K562 treated with DMSO at 1 percent for 4 hours (cell line): ENCODE results near the gene OSGEP. TPM values are rescaled to one million over a fixed set of nuclear protein-coding genes. Genes with fewer than 3 reads are reported as not detected.

ENCODE experiments used
- total RNA-seq: library from RNA; unstranded; fragments of 300-600 nt; gene quantifications from 2 replicates; pipeline ENCODE4 v1.2.3, GENCODE V29; 2022; ENCODE audit not compliant: insufficient read depth

Gene OSGEP
- 32.4 and 42.3 TPM in 2 replicates for total RNA-seq

DNA sequence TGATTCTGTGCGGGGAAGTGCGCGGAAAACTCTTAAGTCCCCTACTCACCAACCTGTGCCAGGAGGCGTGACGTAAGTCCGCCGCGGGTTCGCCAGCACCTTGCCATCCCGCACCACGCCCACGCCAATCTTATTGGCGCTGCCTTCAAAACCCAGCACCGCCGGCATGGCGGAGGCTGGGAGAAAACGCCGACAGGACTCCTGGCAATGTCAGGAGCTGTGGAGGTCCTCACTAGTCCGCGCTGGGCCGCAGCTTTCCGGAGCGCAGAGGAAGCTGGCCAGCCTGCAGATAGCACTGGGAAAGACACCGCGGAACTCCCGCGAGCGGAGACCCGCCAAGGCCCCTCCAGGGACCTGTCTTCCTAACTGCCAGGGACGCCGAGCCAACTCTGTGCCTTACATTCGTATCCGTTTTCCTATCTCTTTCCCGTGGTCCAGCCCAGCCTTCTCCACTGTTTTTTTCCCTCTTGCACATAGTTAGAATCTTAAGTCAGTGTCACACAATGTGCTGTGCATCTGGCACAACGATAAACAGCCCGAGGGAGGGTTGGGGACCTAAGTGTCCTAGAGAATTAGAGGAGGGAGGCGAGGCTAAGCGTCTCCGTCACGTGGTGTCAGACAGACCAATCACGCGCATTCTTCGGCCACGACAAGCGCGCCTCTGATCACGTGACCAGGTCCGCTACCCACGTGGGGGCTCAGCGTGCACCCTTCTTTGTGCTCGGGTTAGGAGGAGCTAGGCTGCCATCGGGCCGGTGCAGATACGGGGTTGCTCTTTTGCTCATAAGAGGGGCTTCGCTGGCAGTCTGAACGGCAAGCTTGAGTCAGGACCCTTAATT is at the start of gene OSGEP, which contains the start of gene APEX1:
OSGEP (minus strand) TSS at position 297 of the 839 bp plus-strand sequence; CDS start at position 168, 129 bp downstream.
APEX1 (plus strand) TSS at position 711 of the 839 bp plus-strand sequence. CDS start 420 bp downstream, outside the sequence.

DNA sequence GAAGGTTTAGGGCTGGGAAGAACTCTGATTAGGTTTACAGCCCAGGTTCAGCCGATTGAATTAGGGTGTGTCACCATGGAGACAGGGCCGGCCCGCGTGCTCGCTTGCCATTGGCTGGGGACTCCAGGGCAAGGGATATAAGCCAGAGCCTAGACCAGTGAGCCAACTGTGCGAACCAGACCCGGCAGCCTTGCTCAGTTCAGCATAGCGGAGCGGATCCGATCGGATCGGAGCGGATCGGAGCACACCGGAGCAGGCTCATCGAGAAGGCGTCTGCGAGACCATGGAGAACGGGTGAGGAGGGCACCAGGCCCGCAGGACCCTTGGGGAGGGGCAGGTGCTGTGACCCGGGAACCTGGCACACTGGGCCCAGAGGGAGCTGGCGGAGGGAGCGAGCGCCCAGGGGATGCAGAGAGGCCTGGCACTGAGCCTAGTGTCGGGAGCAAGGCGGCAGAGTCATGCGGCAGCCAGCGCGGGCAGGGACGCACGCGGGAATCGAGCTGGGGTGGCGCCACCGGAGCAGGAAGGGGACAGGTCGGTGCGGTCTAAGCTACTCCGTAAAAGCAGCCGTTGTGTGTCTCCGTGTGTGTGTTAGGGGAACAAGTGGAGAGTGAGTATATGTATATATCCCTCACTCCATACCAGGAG is 14.8 kb upstream of the OSGEP start, which contains the start of gene PNP:
PNP (plus strand) TSS at position 165 of the 648 bp plus-strand sequence; CDS start at position 284, 119 bp downstream.

DNA sequence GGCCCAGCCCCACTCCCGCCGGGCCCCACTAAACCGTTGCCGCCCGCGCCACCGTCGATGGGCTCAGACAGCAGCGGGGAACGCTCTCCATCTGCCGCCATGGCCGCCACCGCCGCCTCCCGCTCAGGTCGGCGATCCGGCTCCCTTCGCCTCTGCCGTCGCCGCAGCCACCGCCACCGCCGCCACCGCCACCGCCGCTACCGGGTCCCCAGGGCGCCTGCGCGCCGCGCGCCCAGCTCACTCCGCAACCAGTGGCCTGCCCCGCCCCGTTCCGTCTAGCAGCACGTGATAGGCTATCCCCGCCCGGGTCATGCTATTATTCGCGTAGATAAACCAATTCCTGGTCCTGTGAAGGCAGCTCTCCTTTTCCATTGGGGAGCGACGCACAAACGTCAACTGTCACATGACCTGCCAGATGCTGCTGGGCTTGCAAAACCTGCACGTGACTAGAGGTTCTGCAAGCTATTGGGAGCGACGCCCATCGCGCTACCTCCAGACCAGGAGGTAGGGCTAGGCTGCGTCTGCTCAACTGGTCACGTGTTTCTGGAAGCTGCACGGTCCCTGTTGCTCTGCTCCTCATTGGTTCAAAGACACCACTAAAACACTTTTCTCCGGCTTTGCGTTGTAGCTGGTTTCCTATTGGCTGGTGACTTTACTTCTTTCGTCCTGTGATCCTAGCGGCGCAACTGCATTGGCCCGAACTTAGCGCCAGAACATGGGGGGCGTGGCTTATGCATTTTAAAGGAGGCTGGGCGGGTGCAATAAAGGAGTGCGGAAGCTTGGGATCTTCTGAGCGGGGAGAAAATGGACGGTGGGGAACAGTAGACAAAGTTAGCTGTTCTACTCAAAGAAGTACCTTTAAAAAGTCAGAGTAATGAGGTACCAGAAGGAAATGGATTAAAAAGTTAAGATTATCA is 6.9 kb upstream of the OSGEP start, which contains the start of gene PIP4P1:
PIP4P1 (minus strand) TSS at position 210 of the 917 bp plus-strand sequence; CDS start at position 101, 109 bp downstream.

DNA sequence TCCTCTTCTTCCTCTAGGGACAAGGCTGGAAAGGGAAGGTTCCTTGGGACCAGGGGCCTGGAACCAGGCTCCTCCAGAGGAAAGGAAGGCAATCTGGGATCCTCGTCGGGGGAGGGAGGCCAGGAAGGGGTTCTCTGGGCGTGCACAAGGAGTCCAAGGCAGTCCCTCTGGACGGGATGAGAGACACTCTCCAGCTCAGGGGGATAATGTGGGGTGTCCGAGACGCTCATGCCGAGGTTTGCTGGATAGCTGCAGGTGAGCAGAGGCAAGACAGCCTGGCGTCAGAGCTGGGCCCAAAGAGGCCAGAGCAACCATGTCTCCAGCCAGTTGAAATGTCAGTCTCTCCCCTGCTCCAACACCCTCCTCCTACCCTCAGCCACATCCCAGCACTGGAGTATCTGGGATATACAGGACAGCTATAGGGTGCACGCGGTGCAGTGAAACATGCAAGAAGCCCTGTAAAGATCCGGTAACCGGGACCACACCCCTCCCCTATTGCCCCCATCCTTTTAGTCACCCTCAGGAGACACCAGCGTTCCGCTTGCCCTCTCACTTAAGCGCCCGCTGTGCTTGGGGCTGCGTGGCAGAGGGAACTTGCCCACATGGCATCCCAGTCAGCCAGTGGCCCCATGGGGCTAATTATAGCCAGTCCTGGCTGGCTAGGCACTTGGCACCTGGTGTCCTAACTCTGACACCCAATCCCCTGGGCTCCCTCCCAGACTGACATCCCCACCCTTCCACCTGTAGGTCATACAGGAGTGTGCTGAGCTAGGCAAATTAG is 18.8 kb downstream of the OSGEP start, which contains the start of gene KLHL33:
KLHL33 (minus strand) TSS at position 585 of the 781 bp plus-strand sequence; CDS start at position 230, 355 bp downstream.

DNA sequence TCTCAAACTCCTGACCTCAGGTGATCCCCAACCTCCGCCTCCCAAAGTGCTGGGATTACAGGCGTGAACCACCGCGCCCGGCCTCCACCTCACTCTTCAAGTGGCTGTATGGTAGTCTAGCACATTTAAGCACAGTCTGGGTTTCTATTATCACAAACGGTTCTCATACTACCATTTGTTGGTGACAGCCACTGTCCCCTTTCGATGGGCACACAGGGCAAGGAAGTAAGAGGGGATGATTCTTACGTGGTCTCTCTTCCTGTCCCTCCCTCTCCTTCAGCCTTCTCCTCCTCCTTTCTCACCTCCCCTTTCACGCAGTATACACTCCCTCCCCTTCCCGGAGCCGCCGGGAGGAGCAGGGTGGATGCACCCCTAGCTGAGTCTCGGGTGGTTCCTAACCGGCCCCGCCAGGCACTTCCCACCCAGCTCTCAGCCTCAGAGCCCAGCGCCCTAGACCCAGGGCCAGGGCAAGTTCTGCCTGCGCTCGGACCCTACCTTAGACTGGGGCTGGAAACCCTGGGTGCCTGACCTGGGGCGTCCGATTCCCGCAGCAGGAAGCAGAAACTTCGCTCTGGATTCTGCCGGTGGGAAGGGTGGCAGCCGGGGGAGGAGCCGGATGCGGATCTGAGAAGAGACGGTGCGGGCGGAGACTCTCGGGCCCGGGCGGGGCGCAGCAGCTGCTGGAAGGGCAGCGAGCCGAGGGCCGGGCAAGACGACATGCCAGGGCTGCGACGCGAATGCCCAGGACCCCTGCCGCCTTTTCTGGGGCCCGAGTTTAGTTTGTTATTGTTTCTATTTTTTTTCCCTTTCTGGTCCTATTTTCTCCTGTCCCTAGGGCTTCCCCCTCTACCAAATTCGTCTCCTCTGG is 41.5 kb downstream of the OSGEP start, which contains the start of gene TEP1:
TEP1 (minus strand) TSS at position 626 of the 868 bp plus-strand sequence. CDS start 5,062 bp downstream, outside the sequence.

Other genes with a start within 250 kb of the OSGEP start
- gene OR11H6, start 231.1 kb downstream of the OSGEP start, total RNA-seq, result not detected in 2 replicates
- not detected in 2 replicates for gene OR11H7, start 225.8 kb downstream of the OSGEP start, total RNA-seq
- gene OR11H4, start 215.5 kb downstream of the OSGEP start, total RNA-seq, result not detected in 2 replicates
- gene TTC5, start 148.9 kb downstream of the OSGEP start, total RNA-seq, result 2.1 and 2.7 TPM in 2 replicates
- 99.0 and 107 TPM in 2 replicates for gene CCNB1IP1, start 121.5 kb downstream of the OSGEP start, total RNA-seq
- gene PARP2, start 111.2 kb downstream of the OSGEP start, total RNA-seq, result 20.8 and 24.1 TPM in 2 replicates
- gene TEP1, start 41.3 kb downstream of the OSGEP start, total RNA-seq, result 9.1 and 9.3 TPM in 2 replicates
- 0.10 TPM in 1 of 2 replicates, not detected in the other for gene KLHL33, start 18.6 kb downstream of the OSGEP start, total RNA-seq
- 130 and 152 TPM in 2 replicates for gene APEX1, start 414 bp upstream of the OSGEP start, total RNA-seq
- gene PIP4P1, start 6.6 kb upstream of the OSGEP start, total RNA-seq, result 21.9 and 22.0 TPM in 2 replicates
- gene PNP, start 14.6 kb upstream of the OSGEP start, total RNA-seq, result 75.8 and 87.0 TPM in 2 replicates
- not detected in 2 replicates for gene RNASE10, start 50.7 kb upstream of the OSGEP start, total RNA-seq
- not detected in 2 replicates for gene RNASE9, start 106.2 kb upstream of the OSGEP start, total RNA-seq
- not detected in 2 replicates for gene RNASE11, start 133.2 kb upstream of the OSGEP start, total RNA-seq
- not detected in 2 replicates for gene RNASE12, start 136.6 kb upstream of the OSGEP start, total RNA-seq
- gene OR6S1, start 186.9 kb upstream of the OSGEP start, total RNA-seq, result not detected in 2 replicates
- 0.80 and 4.6 TPM in 2 replicates for gene RNASE4, start 229.7 kb upstream of the OSGEP start, total RNA-seq
- gene ANG, start 234.0 kb upstream of the OSGEP start, total RNA-seq, result 1.7 TPM in 1 of 2 replicates, not detected in the other